Mesodermal cell (in vitro differentiated cells): ENCODE measurements around the gene PRR5L.

Experiments
- H3K27ac ChIP-seq: 2 replicates; pipeline ENCODE4 v1.7.0; 2013; ENCODE audit warnings: mild to moderate bottlenecking, low read depth, low read length, moderate library complexity; ENCODE audit not compliant: severe bottlenecking
- H3K36me3 ChIP-seq: 2 replicates; pipeline ENCODE4 v1.7.1; 2013; ENCODE audit warnings: mild to moderate bottlenecking, low read length, moderate library complexity; ENCODE audit not compliant: control insufficient read depth, insufficient read depth
- H3K4me1 ChIP-seq: one replicate; pipeline ENCODE4 v1.7.1; 2013; ENCODE audit warnings: mild to moderate bottlenecking, low read length; ENCODE audit not compliant: insufficient read depth, control insufficient read depth, poor library complexity, severe bottlenecking
- H3K4me3 ChIP-seq: 2 replicates; pipeline ENCODE4 v1.7.0; 2013; ENCODE audit warnings: low read length, control low read depth, mild to moderate bottlenecking; ENCODE audit not compliant: insufficient read depth, poor library complexity, severe bottlenecking; ENCODE audit errors: extremely low read depth
- H3K9me3 ChIP-seq: 2 replicates; pipeline ENCODE4 v1.7.1; 2013; ENCODE audit warnings: mild to moderate bottlenecking, low read length, moderate library complexity; ENCODE audit not compliant: control insufficient read depth
- WGBS, 2 experiments: methylation state at CpG; one replicate each; pipeline ENCODE4 v1.1.5; 2013; ENCODE audit warnings: missing lambda C conversion rate in 2 of 2; ENCODE audit not compliant: insufficient coverage in 2 of 2; 5-methylcytosine and 5-hydroxymethylcytosine counted together

PRR5L gene

GRCh38 chr11:36452236-36452940 lies 156.3 kb downstream of the PRR5L start:
- WGBS, 2 experiments: 91 to 97% methylated on average over 1 to 4 of the region's 5 CpGs
- Histone ChIP-seq H3K36me3 (peaks cover 75% of the 10 kb centered on the region), H3K9me3 (no peaks in the 10 kb centered on the region), H3K4me3 (no peak overlapping the region), H3K4me1 (peaks cover 51% of the 10 kb centered on the region), H3K27ac (peak overlapping the region; percentile 47)

- no CpG with 5 or more reads among the region's 1 CpG for WGBS, 2 experiments
- H3K9me3 ChIP-seq: no peaks in the 10 kb centered on the region
- H3K27ac ChIP-seq: peak overlapping the region; percentile 47
- H3K4me1 ChIP-seq: peaks cover 51% of the 10 kb centered on the region
- H3K4me3 ChIP-seq: no peak overlapping the region
- H3K36me3 ChIP-seq: peaks cover 77% of the 10 kb centered on the region
Measured at GRCh38 chr11:36452961-36453360, 156.9 kb downstream of the PRR5L start.

GRCh38 chr11:36453678-36454077 lies 157.6 kb downstream of the PRR5L start:
- peaks cover 72% of the 10 kb centered on the region for H3K36me3 ChIP-seq
- WGBS, 2 experiments: 88 to 90% methylated on average over 3 of the region's 3 CpGs
- no peak overlapping the region for H3K27ac ChIP-seq
- no peaks in the 10 kb centered on the region for H3K9me3 ChIP-seq
- no peak overlapping the region for H3K4me3 ChIP-seq
- peaks cover 53% of the 10 kb centered on the region for H3K4me1 ChIP-seq

GRCh38 chr11:36454551-36454940 lies 158.5 kb downstream of the PRR5L start:
- peaks cover 65% of the 10 kb centered on the region for H3K36me3 ChIP-seq
- WGBS, 2 experiments: 86 to 88% methylated on average over 17 to 18 of the region's 18 CpGs
- no peak overlapping the region for H3K4me3 ChIP-seq
- peak overlapping the region; percentile 89 for H3K27ac ChIP-seq
- H3K4me1 ChIP-seq: peaks cover 57% of the 10 kb centered on the region
- no peaks in the 10 kb centered on the region for H3K9me3 ChIP-seq

GRCh38 chr11:36454941-36455631 lies 159.0 kb downstream of the PRR5L start:
- Histone ChIP-seq H3K9me3 (no peaks in the 10 kb centered on the region), H3K4me1 (peaks cover 57% of the 10 kb centered on the region), H3K4me3 (no peak overlapping the region), H3K36me3 (peaks cover 60% of the 10 kb centered on the region), H3K27ac (peak overlapping the region; percentile 89)
- 46 to 58% methylated on average over 14 to 15 of the region's 17 CpGs for WGBS, 2 experiments

- no peak overlapping the region for H3K4me3 ChIP-seq
- H3K27ac ChIP-seq: peak overlapping the region; percentile 89
- peaks cover 57% of the 10 kb centered on the region for H3K4me1 ChIP-seq
- WGBS, 2 experiments: 64 to 67% methylated on average over 5 to 10 of the region's 11 CpGs
- H3K36me3 ChIP-seq: peaks cover 55% of the 10 kb centered on the region
- H3K9me3 ChIP-seq: no peaks in the 10 kb centered on the region
Measured at GRCh38 chr11:36455658-36456111, 159.6 kb downstream of the PRR5L start.

- H3K4me3 ChIP-seq: no peak overlapping the region
- 88 to 91% methylated on average over 4 to 5 of the region's 6 CpGs for WGBS, 2 experiments
Measured at GRCh38 chr11:36456156-36456555, 160.1 kb downstream of the PRR5L start.

GRCh38 chr11:36458129-36458915 lies 162.2 kb downstream of the PRR5L start:
- 91 to 99% methylated on average over 4 to 5 of the region's 8 CpGs for WGBS, 2 experiments
- no peak overlapping the region for H3K27ac ChIP-seq
- peaks cover 50% of the 10 kb centered on the region for H3K36me3 ChIP-seq
- peaks cover 49% of the 10 kb centered on the region for H3K4me1 ChIP-seq
- no peaks in the 10 kb centered on the region for H3K9me3 ChIP-seq
- H3K4me3 ChIP-seq: no peak overlapping the region

More at GRCh38 chr11:36456156-36456555, 160.1 kb downstream of the PRR5L start:
- no peaks in the 10 kb centered on the region for H3K9me3 ChIP-seq
- peaks cover 53% of the 10 kb centered on the region for H3K4me1 ChIP-seq
- peak overlapping the region; percentile 89 for H3K27ac ChIP-seq
- H3K36me3 ChIP-seq: peaks cover 55% of the 10 kb centered on the region

GRCh38 chr11:36459046-36459445 lies 163.0 kb downstream of the PRR5L start:
- H3K4me1 ChIP-seq: peaks cover 48% of the 10 kb centered on the region
- H3K9me3 ChIP-seq: no peaks in the 10 kb centered on the region
- peaks cover 43% of the 10 kb centered on the region for H3K36me3 ChIP-seq
- 88 to 91% methylated on average over 4 to 7 of the region's 7 CpGs for WGBS, 2 experiments
- no peak overlapping the region for H3K4me3 ChIP-seq
- H3K27ac ChIP-seq: no peak overlapping the region

- WGBS, 2 experiments: 67 to 87% methylated on average over 1 to 6 of the region's 10 CpGs
- Histone ChIP-seq H3K9me3 (no peaks in the 10 kb centered on the region), H3K4me1 (peaks cover 50% of the 10 kb centered on the region), H3K27ac (no peak overlapping the region), H3K4me3 (no peak overlapping the region), H3K36me3 (peaks cover 31% of the 10 kb centered on the region)
Measured at GRCh38 chr11:36460220-36460619, 164.1 kb downstream of the PRR5L start.
